Gastrocnemius medialis (tissue), 4 donors: Measurements from ENCODE around the gene RPA3.

ENCODE experiments used
- POLR2A ChIP-seq, 2 donors: fragments of 450-650 bp; IDR thresholded peaks; one replicate each; pipeline ENCODE4 v1.6.1; 2017; ENCODE audit warnings: antibody characterized with exemption in 2 of 2, mild to moderate bottlenecking in 2 of 2, moderate library complexity in 2 of 2
- TF ChIP-seq, protein P1 (sequence below), 5 experiments: fragments of 450-650 bp in 3 of 5; fragments of 200-600 bp in 2 of 5; sonication (generic) in 2 of 5; IDR thresholded peaks in 4 of 5; conservative IDR thresholded peaks in 1 of 5; 1 replicate in 4 of 5; 2 replicates in 1 of 5; pipeline ENCODE4 v1.5.1; 2016 to 2019; ENCODE audit warnings: antibody characterized with exemption in 5 of 5, mild to moderate bottlenecking in 3 of 5, moderate library complexity in 3 of 5

DNA sequence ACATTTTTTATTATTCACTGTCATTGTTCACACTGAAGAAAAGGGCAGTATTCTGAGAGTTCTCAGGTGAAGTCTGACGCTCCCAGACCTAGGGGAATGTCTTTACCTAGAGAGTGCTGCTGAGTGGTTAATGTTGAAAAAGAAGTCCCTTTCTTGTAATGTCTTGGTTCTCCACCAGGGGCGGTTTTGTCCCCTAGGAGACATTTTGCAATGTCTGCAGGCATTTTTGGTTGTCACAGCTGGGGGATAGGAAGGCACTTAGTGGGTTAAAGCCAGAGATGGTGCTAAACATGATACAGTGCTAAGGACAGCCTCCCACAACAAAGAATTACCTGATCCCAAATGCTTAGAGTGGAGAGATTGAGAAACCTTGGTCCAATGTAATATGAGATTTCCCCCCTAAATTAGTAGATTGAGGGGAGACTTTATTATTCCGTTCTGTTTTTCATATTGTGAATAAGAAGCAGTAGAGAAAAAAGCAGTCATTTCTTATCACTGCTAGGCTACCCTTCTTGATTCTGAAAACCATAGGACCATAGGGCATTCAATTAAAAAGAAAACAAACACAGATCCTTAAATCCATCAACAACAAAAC lies 64.7 kb downstream of the RPA3 start:
- TF ChIP-seq, protein P1, sequence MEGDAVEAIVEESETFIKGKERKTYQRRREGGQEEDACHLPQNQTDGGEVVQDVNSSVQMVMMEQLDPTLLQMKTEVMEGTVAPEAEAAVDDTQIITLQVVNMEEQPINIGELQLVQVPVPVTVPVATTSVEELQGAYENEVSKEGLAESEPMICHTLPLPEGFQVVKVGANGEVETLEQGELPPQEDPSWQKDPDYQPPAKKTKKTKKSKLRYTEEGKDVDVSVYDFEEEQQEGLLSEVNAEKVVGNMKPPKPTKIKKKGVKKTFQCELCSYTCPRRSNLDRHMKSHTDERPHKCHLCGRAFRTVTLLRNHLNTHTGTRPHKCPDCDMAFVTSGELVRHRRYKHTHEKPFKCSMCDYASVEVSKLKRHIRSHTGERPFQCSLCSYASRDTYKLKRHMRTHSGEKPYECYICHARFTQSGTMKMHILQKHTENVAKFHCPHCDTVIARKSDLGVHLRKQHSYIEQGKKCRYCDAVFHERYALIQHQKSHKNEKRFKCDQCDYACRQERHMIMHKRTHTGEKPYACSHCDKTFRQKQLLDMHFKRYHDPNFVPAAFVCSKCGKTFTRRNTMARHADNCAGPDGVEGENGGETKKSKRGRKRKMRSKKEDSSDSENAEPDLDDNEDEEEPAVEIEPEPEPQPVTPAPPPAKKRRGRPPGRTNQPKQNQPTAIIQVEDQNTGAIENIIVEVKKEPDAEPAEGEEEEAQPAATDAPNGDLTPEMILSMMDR (IDR thresholded peaks at IDR 0.05 in 4 of 5, conservative IDR thresholded peaks at IDR 0.05 in 1 of 5), result peak in 2 of 5 experiments; percentile 16 to 28
- TF ChIP-seq POLR2A (IDR thresholded peaks at IDR 0.05), result no peak
